Measurements from ENCODE around the gene ADAM19.

Gene ADAM19

GRCh38 chr5:157582731-157583620 is 7.4 kb upstream of the ADAM19 start:
- no peak for TF ChIP-seq CTCF (IDR thresholded peaks at IDR 0.05; ENCODE audit: low read depth, low read length)
- no peak for DNase-seq (ENCODE audit: extremely low read depth, low read depth)

GRCh38 chr5:157581901-157582300 is 6.3 kb upstream of the ADAM19 start:
- no peak for DNase-seq (ENCODE audit: extremely low read depth, low read depth)
- TF ChIP-seq CTCF (IDR thresholded peaks at IDR 0.05; ENCODE audit: low read depth, low read length): no peak

- TF ChIP-seq CTCF (IDR thresholded peaks at IDR 0.05; ENCODE audit: low read depth, low read length): no peak
- no peak for DNase-seq (ENCODE audit: extremely low read depth, low read depth)
Measured at GRCh38 chr5:157578079-157578780, 2.7 kb upstream of the ADAM19 start.

- TF ChIP-seq CTCF (IDR thresholded peaks at IDR 0.05; ENCODE audit: low read depth, low read length): no peak
- DNase-seq (ENCODE audit: extremely low read depth, low read depth): no peak
Measured at GRCh38 chr5:157576678-157577077, 1.1 kb upstream of the ADAM19 start.

- DNase-seq (ENCODE audit: extremely low read depth, low read depth): no peak
- TF ChIP-seq CTCF (IDR thresholded peaks at IDR 0.05; ENCODE audit: low read depth, low read length): no peak
Measured at GRCh38 chr5:157574456-157575380, 857 bp downstream of the ADAM19 start.

- no peak for TF ChIP-seq CTCF (IDR thresholded peaks at IDR 0.05; ENCODE audit: low read depth, low read length)
- DNase-seq (ENCODE audit: extremely low read depth, low read depth): no peak
Measured at GRCh38 chr5:157571357-157571827, 4.2 kb downstream of the ADAM19 start.
